SU-DHL-6 (cell line): Measurements from ENCODE around the gene ADAT1.

Source experiments
- H2AFZ ChIP-seq: fragments of 200-600 bp; sonication (generic); 2 replicates; pipeline ENCODE4 v1.6.1; 2014; ENCODE audit warnings: low read depth, mild to moderate bottlenecking, moderate library complexity, mixed read lengths, antibody characterized with exemption, low read length; ENCODE audit not compliant: severe bottlenecking
- H3F3A ChIP-seq: fragments of 200-600 bp; shearing (Covaris generic); 2 replicates; pipeline ENCODE4 v1.6.0; 2016; ENCODE audit warnings: antibody characterized with exemption, mild to moderate bottlenecking; ENCODE audit not compliant: insufficient read depth
- H3K27ac ChIP-seq: fragments of 200-600 bp; sonication (generic); 2 replicates; pipeline ENCODE4 v1.5.1; 2016; ENCODE audit warnings: low read depth, mild to moderate bottlenecking, low read length, moderate library complexity, mixed read lengths
- H3K27me3 ChIP-seq: fragments of 200-600 bp; sonication (generic), shearing (Covaris generic); 2 replicates; pipeline ENCODE4 v1.6.0; 2014; ENCODE audit warnings: mild to moderate bottlenecking, low read length
- H3K36me3 ChIP-seq: fragments of 200-600 bp; sonication (generic); 2 replicates; pipeline ENCODE4 v1.6.1; 2014; ENCODE audit warnings: mild to moderate bottlenecking, low read length, mixed read lengths
- H3K4me2 ChIP-seq: fragments of 300-600, 200-600 bp; shearing (Covaris generic), sonication (generic); 2 replicates; pipeline ENCODE4 v1.6.0; 2014; ENCODE audit warnings: low read length, low read depth, mild to moderate bottlenecking; ENCODE audit not compliant: poor library complexity, severe bottlenecking
- H3K4me3 ChIP-seq: fragments of 200-600 bp; sonication (generic); 2 replicates; pipeline ENCODE4 v1.5.1; 2014; ENCODE audit warnings: antibody characterized with exemption, low read length, mild to moderate bottlenecking, mixed read lengths; ENCODE audit not compliant: insufficient read depth, poor library complexity, severe bottlenecking
- H3K79me2 ChIP-seq: fragments of 200-600 bp; sonication (generic); 2 replicates; pipeline ENCODE4 v1.6.1; 2014; ENCODE audit warnings: mild to moderate bottlenecking, low read length, moderate library complexity; ENCODE audit not compliant: insufficient read depth
- H3K9ac ChIP-seq: fragments of 200-600 bp; sonication (generic); 2 replicates; pipeline ENCODE4 v1.7.0; 2014; ENCODE audit warnings: mild to moderate bottlenecking, low read length
- H3K9me2 ChIP-seq: fragments of 200-600 bp; sonication (generic); replicated peaks from 2 replicates; pipeline ENCODE4 v1.6.1; 2014; ENCODE audit warnings: low read length; ENCODE audit not compliant: insufficient read depth
- H3K9me3 ChIP-seq: fragments of 200-600 bp; sonication (generic); 2 replicates; pipeline ENCODE4 v1.6.1; 2014; ENCODE audit warnings: low read length, mixed read lengths; ENCODE audit not compliant: insufficient read depth
- H4K20me1 ChIP-seq: fragments of 200-600 bp; sonication (generic); 2 replicates; pipeline ENCODE4 v1.6.1; 2014; ENCODE audit warnings: low read depth, mild to moderate bottlenecking, antibody characterized with exemption, low read length, moderate library complexity, mixed read lengths
- CTCF ChIP-seq: fragments of 200-600 bp; sonication (generic); IDR thresholded peaks from one replicate; pipeline ENCODE4 v1.5.1; 2017; ENCODE audit warnings: antibody characterized with exemption, mild to moderate bottlenecking, low read length, moderate library complexity; ENCODE audit not compliant: insufficient read depth, poor library complexity, severe bottlenecking
- EZH2phosphoT487 ChIP-seq: fragments of 200-600 bp; sonication (generic), shearing (Covaris generic); conservative IDR thresholded peaks from 2 replicates; pipeline ENCODE4 v1.6.1; 2018; ENCODE audit warnings: mild to moderate bottlenecking, antibody characterized with exemption, low read length, moderate library complexity, mixed read lengths

Gene ADAT1

GRCh38 chr16:75616521-75617010 lies 6.5 kb downstream of the ADAT1 start:
- TF ChIP-seq EZH2phosphoT487 (no peak), CTCF (no peak)
- no peak overlapping the region for H3K27ac ChIP-seq
- no peak overlapping the region for H2AFZ ChIP-seq
- H3K36me3 ChIP-seq: 0 out of 2 replicates have a peak, but pooled peaks cover 10% of the 10 kb centered on the region
- no peak overlapping the region for H3K4me3 ChIP-seq
- H3K9me3 ChIP-seq: no peaks in the 10 kb centered on the region
- H3K27me3 ChIP-seq: no peaks in the 10 kb centered on the region
- H3K4me2 ChIP-seq: no peak overlapping the region
- no peaks in the 10 kb centered on the region for H3K9me2 ChIP-seq
- H3K79me2 ChIP-seq: peaks cover under 1% of the 10 kb centered on the region; the same call in 1 of the 2 replicates
- H3F3A ChIP-seq: peaks cover 4% of the 10 kb centered on the region; the same call in 1 of the 2 replicates
- H4K20me1 ChIP-seq: no peaks in the 10 kb centered on the region
- H3K9ac ChIP-seq: no peak overlapping the region

- Histone ChIP-seq H2AFZ (no peak overlapping the region), H3K9ac (no peak overlapping the region), H3K4me3 (no peak overlapping the region), H3K9me2 (no peaks in the 10 kb centered on the region), H3K9me3 (no peaks in the 10 kb centered on the region), H3K27me3 (no peaks in the 10 kb centered on the region), H3K27ac (no peak overlapping the region), H4K20me1 (no peaks in the 10 kb centered on the region), H3K36me3 (peaks cover 16% of the 10 kb centered on the region; the same call in 1 of the 2 replicates), H3F3A (no peaks in the 10 kb centered on the region), H3K79me2 (no peaks in the 10 kb centered on the region), H3K4me2 (no peak overlapping the region)
- TF ChIP-seq EZH2phosphoT487 (no peak), CTCF (no peak)
These were observed 7.5 kb downstream of the ADAT1 start for GRCh38 chr16:75615619-75616018.

- Histone ChIP-seq H3K9me2 (no peaks in the 10 kb centered on the region), H3K36me3 (peaks cover 18% of the 10 kb centered on the region; the same call in 1 of the 2 replicates), H2AFZ (no peak overlapping the region), H3K4me3 (no peak overlapping the region), H3K27ac (no peak overlapping the region), H3K9ac (no peak overlapping the region), H3F3A (no peaks in the 10 kb centered on the region), H4K20me1 (no peaks in the 10 kb centered on the region), H3K4me2 (no peak overlapping the region), H3K27me3 (no peaks in the 10 kb centered on the region), H3K9me3 (no peaks in the 10 kb centered on the region), H3K79me2 (no peaks in the 10 kb centered on the region)
- TF ChIP-seq EZH2phosphoT487: no peak
- TF ChIP-seq CTCF: no peak
These were observed 8.8 kb downstream of the ADAT1 start for GRCh38 chr16:75614066-75614897.
